Suprapubic skin (tissue), 3 donors: ENCODE measurements around the gene POLDIP2.

Source experiments
- POLR2A ChIP-seq, 2 donors: fragments of 450-650 bp; IDR thresholded peaks; one replicate each; pipeline ENCODE4 v1.6.1; 2017; ENCODE audit warnings: antibody characterized with exemption in 2 of 2, mild to moderate bottlenecking in 2 of 2, moderate library complexity in 2 of 2
- TF ChIP-seq, protein P1 (sequence below), 2 donors: fragments of 200-600 bp in 1 of 2; fragments of 450-650 bp in 1 of 2; sonication (generic) in 1 of 2; IDR thresholded peaks; one replicate each; pipeline ENCODE4 v1.5.1; 2016 to 2019; ENCODE audit warnings: antibody characterized with exemption in 2 of 2, mild to moderate bottlenecking in 1 of 2, moderate library complexity in 1 of 2

DNA sequence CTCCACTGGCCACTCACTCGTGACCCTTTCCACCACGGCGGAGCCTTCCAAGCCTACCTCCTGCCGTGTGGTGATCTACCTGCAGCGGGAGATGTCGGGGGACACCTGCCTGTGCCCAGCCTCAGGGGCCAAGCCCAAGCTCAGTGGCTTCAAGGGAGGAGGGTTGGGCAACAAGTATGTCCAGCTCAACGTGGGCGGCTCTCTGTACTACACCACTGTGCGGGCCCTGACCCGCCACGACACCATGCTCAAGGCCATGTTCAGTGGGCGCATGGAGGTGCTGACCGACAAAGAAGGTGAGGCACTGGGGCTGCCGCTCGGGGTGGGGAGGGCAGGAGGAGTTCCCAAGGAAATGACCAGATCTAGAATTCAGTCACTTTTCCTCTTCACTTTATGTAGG is 17.9 kb downstream of the POLDIP2 start:
- TF ChIP-seq, protein P1, sequence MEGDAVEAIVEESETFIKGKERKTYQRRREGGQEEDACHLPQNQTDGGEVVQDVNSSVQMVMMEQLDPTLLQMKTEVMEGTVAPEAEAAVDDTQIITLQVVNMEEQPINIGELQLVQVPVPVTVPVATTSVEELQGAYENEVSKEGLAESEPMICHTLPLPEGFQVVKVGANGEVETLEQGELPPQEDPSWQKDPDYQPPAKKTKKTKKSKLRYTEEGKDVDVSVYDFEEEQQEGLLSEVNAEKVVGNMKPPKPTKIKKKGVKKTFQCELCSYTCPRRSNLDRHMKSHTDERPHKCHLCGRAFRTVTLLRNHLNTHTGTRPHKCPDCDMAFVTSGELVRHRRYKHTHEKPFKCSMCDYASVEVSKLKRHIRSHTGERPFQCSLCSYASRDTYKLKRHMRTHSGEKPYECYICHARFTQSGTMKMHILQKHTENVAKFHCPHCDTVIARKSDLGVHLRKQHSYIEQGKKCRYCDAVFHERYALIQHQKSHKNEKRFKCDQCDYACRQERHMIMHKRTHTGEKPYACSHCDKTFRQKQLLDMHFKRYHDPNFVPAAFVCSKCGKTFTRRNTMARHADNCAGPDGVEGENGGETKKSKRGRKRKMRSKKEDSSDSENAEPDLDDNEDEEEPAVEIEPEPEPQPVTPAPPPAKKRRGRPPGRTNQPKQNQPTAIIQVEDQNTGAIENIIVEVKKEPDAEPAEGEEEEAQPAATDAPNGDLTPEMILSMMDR (IDR thresholded peaks at IDR 0.05) = no peak
- TF ChIP-seq POLR2A (IDR thresholded peaks at IDR 0.05) = no peak
